ENCODE results near the gene NCKAP1. TPM values are rescaled to one million over a fixed set of nuclear protein-coding genes. Genes with fewer than 3 reads are reported as not detected.

NCKAP1 gene
- total RNA-seq, 4 donors from 2014 or later, result 45.3 to 99.7 (median 74.3) TPM

GRCh38 chr2:182863642-182864041, 174.6 kb downstream of the NCKAP1 start:
- Histone ChIP-seq H3K27me3 (peaks cover 18% of the 10 kb centered on the region), H3K9me3 (no peaks in the 10 kb centered on the region), H3K36me3 (no peaks in the 10 kb centered on the region), H3K4me1 (peaks cover 0 to 30% (median 15%) of the 10 kb centered on the region in 4 donors), H3K4me3 (no peak overlapping the region), H3K27ac (no peak overlapping the region)
- in situ Hi-C loops (cut with MboI; ENCODE audit: low pct_ligation_motif_present in 1 of 4, low pct_unique_long_range_greater_than_20kb in 1 of 4, low sequenced_read_pairs in 3 of 4) (no loop called here), intact Hi-C loops (cut with DNase I; ENCODE audit: low total_unique reads) (no loop called here)
- no peak for DNase-seq
- TF ChIP-seq POLR2A (IDR thresholded peaks at IDR 0.05) (no peak), EP300 (IDR thresholded peaks at IDR 0.05; ENCODE audit: low read depth) (no peak), CTCF (IDR thresholded peaks at IDR 0.05) (no peak), POLR2AphosphoS5 (IDR thresholded peaks at IDR 0.05) (no peak)

GRCh38 chr2:182862091-182862490, 176.2 kb downstream of the NCKAP1 start:
- Histone ChIP-seq H3K9me3 (no peaks in the 10 kb centered on the region), H3K36me3 (no peaks in the 10 kb centered on the region), H3K27ac (peak overlapping the region in 2 of 4 donors; percentile 18 to 39), H3K4me3 (no peak overlapping the region), H3K4me1 (peaks cover 0 to 15% (median 7%) of the 10 kb centered on the region in 4 donors), H3K27me3 (peaks cover 14% of the 10 kb centered on the region)
- WGBS, 2 donors (ENCODE audit: low coverage in 1 of 2), result 45 to 46% methylated on average over 5 of the region's 5 CpGs
- no peak for DNase-seq
- in situ Hi-C loops (cut with MboI; ENCODE audit: low pct_ligation_motif_present in 1 of 4, low pct_unique_long_range_greater_than_20kb in 1 of 4, low sequenced_read_pairs in 3 of 4) (no loop called here), intact Hi-C loops (cut with DNase I; ENCODE audit: low total_unique reads) (no loop called here)
- TF ChIP-seq POLR2A (IDR thresholded peaks at IDR 0.05) (no peak), POLR2AphosphoS5 (IDR thresholded peaks at IDR 0.05) (no peak), EP300 (IDR thresholded peaks at IDR 0.05; ENCODE audit: low read depth) (no peak), CTCF (IDR thresholded peaks at IDR 0.05) (no peak)

- Histone ChIP-seq H3K4me1 (peaks cover 0 to 6% (median under 1%) of the 10 kb centered on the region in 4 donors), H3K27me3 (peaks cover 4% of the 10 kb centered on the region), H3K36me3 (no peaks in the 10 kb centered on the region), H3K9me3 (no peaks in the 10 kb centered on the region), H3K27ac (no peak overlapping the region), H3K4me3 (no peak overlapping the region)
- 83 to 100% methylated on average over 2 of the region's 2 CpGs for WGBS, 2 donors (ENCODE audit: low coverage in 1 of 2)
- TF ChIP-seq POLR2A (IDR thresholded peaks at IDR 0.05) (no peak), EP300 (IDR thresholded peaks at IDR 0.05; ENCODE audit: low read depth) (no peak), CTCF (IDR thresholded peaks at IDR 0.05) (no peak), POLR2AphosphoS5 (IDR thresholded peaks at IDR 0.05) (no peak)
- in situ Hi-C loops (cut with MboI; ENCODE audit: low pct_ligation_motif_present in 1 of 4, low pct_unique_long_range_greater_than_20kb in 1 of 4, low sequenced_read_pairs in 3 of 4) (no loop called here), intact Hi-C loops (cut with DNase I; ENCODE audit: low total_unique reads) (no loop called here)
- DNase-seq, result no peak
Measured at GRCh38 chr2:182860858-182861257, 177.4 kb downstream of the NCKAP1 start.

Small RNA genes within 50 kb of the gene (small RNA-seq; reads per million reads assigned to genes)
- 0 reads per million in 4 donors for gene RF00019
- gene RF00599, result 0 reads per million in 4 donors
- 0 reads per million in 4 donors for gene RNU6-1122P

Other genes starting within 250 kb of the NCKAP1 start
- gene FRZB, start 171.8 kb downstream of the NCKAP1 start, total RNA-seq, result 10 to 100 TPM in 1 of 4 donors, 1 to 10 TPM in 2, under 1 TPM in 1; 0.37 to 11.9 (median 2.9) TPM
- gene DUSP19, start 40.3 kb upstream of the NCKAP1 start, total RNA-seq, result 1 to 10 TPM in 3 of 4 donors, not detected in 1; 1.6 to 2.7 (median 1.8) TPM
- gene NUP35, start 86.0 kb upstream of the NCKAP1 start, total RNA-seq, result 10 to 100 TPM in 1 of 4 donors, 1 to 10 TPM in 2, under 1 TPM in 1; 0.75 to 29.1 (median 8.0) TPM

Data from transverse colon (tissue), 4 donors.